GM21360 (cell line): ENCODE measurements around the gene GPR173.

ENCODE experiments used
- ATAC-seq: cut with Tn5 transposase; IDR thresholded peaks from one replicate; pipeline ENCODE4 v1.9.1; 2021; ENCODE audit warnings: mild to moderate bottlenecking, moderate library complexity; ENCODE audit not compliant: unreplicated experiment

GPR173 gene

GRCh38 chrX:53071064-53071463 lies 22.5 kb downstream of the GPR173 start:
- ATAC-seq, result no peak

- ATAC-seq, result peak; percentile 64
These were observed 23.2 kb downstream of the GPR173 start for GRCh38 chrX:53071604-53072417.

GRCh38 chrX:53072418-53073114 lies 24.0 kb downstream of the GPR173 start:
- ATAC-seq, result no peak

- ATAC-seq, result no peak
These were observed 24.6 kb downstream of the GPR173 start for GRCh38 chrX:53073115-53073586.

GRCh38 chrX:53075011-53075410 lies 26.4 kb downstream of the GPR173 start:
- ATAC-seq, result no peak

GRCh38 chrX:53076671-53077070 lies 28.1 kb downstream of the GPR173 start:
- ATAC-seq, result no peak

- no peak for ATAC-seq
These were observed 28.9 kb downstream of the GPR173 start for GRCh38 chrX:53077207-53078197.

GRCh38 chrX:53078943-53079342 lies 30.4 kb downstream of the GPR173 start:
- ATAC-seq, result no peak

- ATAC-seq, result no peak
These were observed 32.3 kb downstream of the GPR173 start for GRCh38 chrX:53080628-53081580.

GRCh38 chrX:53081925-53082772 lies 33.6 kb downstream of the GPR173 start, which contains the start of gene TSPYL2:
TSPYL2 (plus strand) TSS chrX:53082367; CDS start chrX:53082499, 132 bp downstream.
- ATAC-seq, result peak; percentile 80

GRCh38 chrX:53082773-53083616 lies 34.4 kb downstream of the GPR173 start:
- no peak for ATAC-seq

- no peak for ATAC-seq
These were observed 35.5 kb downstream of the GPR173 start for GRCh38 chrX:53084043-53084570.

- ATAC-seq, result no peak
These were observed 36.3 kb downstream of the GPR173 start for GRCh38 chrX:53084863-53085262.

- ATAC-seq, result no peak
These were observed 37.2 kb downstream of the GPR173 start for GRCh38 chrX:53085661-53086229.

GRCh38 chrX:53086464-53086863 lies 37.9 kb downstream of the GPR173 start:
- no peak for ATAC-seq

- ATAC-seq, result no peak
These were observed 38.8 kb downstream of the GPR173 start for GRCh38 chrX:53087388-53087831.
